IMR-90 (cell line): Measurements from ENCODE around the gene SLC30A1.

Experiments
- CTCF ChIP-seq: conservative IDR thresholded peaks from 2 replicates; pipeline ENCODE4 v1.5.1; 2012; ENCODE audit warnings: mild to moderate bottlenecking, low read depth, low read length, improper control_type of control experiment
- POLR2A ChIP-seq: IDR thresholded peaks from 2 replicates; pipeline ENCODE4 v1.6.1; 2012; ENCODE audit warnings: mild to moderate bottlenecking, low read depth, low read length
- RFX5 ChIP-seq: IDR thresholded peaks from 2 replicates; pipeline ENCODE4 v1.8.0; 2012; ENCODE audit warnings: low read depth, mild to moderate bottlenecking, low read length, moderate library complexity

GRCh38 chr1:211610779-211611556 is 32.0 kb upstream of the SLC30A1 start:
- TF ChIP-seq RFX5, result no peak
- TF ChIP-seq POLR2A, result no peak
- TF ChIP-seq CTCF, result no peak
